OCI-LY7 (cell line): Measurements from ENCODE around the gene MNT. TPM values are rescaled to one million over a fixed set of nuclear protein-coding genes. Genes with fewer than 3 reads are reported as not detected.

ENCODE experiments used
- BruUV-seq: library from RNA; stranded (reverse); fragments of 400-500 nt; replicated peaks from 2 replicates; lab custom pipeline; 2021; lab: Mats Ljungman, UMichigan
- CTCF ChIA-PET: fragments of 300-600 bp; sonication (Branson Sonifier 250); formaldehyde crosslinking; loops from one replicate; lab custom pipeline; 2022; ENCODE audit warnings: antibody characterized with exemption; ENCODE audit not compliant: unreplicated experiment; lab: Charles Lee
- POLR2A ChIA-PET: fragments of 300-600 bp; sonication (Branson Sonifier 250); formaldehyde crosslinking; loops from one replicate; lab custom pipeline; 2022; ENCODE audit warnings: antibody characterized with exemption; lab: Charles Lee
- DNase-seq: peaks from one replicate; pipeline ENCODE4 v3.0.0-alpha.2; 2015; ENCODE audit warnings: low spot score
- H2AFZ ChIP-seq: fragments of 200-600 bp; sonication (generic), shearing (Covaris generic); 2 replicates; pipeline ENCODE4 v1.6.1; 2014; ENCODE audit warnings: mild to moderate bottlenecking, antibody characterized with exemption, low read length, moderate library complexity
- H3K27ac ChIP-seq: fragments of 200-600 bp; sonication (generic); 2 replicates; pipeline ENCODE4 v1.5.1; 2014; ENCODE audit warnings: mixed run types, low read depth, mild to moderate bottlenecking, moderate library complexity, low read length, inconsistent platforms; ENCODE audit not compliant: poor library complexity, severe bottlenecking
- H3K36me3 ChIP-seq: fragments of 200-600 bp; sonication (generic); 2 replicates; pipeline ENCODE4 v1.6.1; 2014; ENCODE audit warnings: mild to moderate bottlenecking, antibody characterized with exemption, low read length, moderate library complexity, mixed read lengths; ENCODE audit not compliant: insufficient read depth
- H3K4me1 ChIP-seq: fragments of 200-600 bp; sonication (generic); 2 replicates; pipeline ENCODE4 v1.5.1; 2014; ENCODE audit warnings: mild to moderate bottlenecking, low read length; ENCODE audit not compliant: insufficient read depth, poor library complexity, severe bottlenecking
- H3K4me2 ChIP-seq: fragments of 200-600 bp; sonication (generic); 2 replicates; pipeline ENCODE4 v1.6.1; 2014; ENCODE audit warnings: mild to moderate bottlenecking, low read length
- H3K4me3 ChIP-seq: fragments of 200-600 bp; sonication (generic); 2 replicates; pipeline ENCODE4 v1.5.1; 2014; ENCODE audit warnings: mild to moderate bottlenecking, low read depth, low read length; ENCODE audit not compliant: poor library complexity, severe bottlenecking
- H3K79me2 ChIP-seq: fragments of 200-600 bp; sonication (generic); 2 replicates; pipeline ENCODE4 v1.6.1; 2016; ENCODE audit warnings: low read depth, mild to moderate bottlenecking, low read length, moderate library complexity, mixed read lengths; ENCODE audit not compliant: insufficient read depth
- H3K9me2 ChIP-seq: fragments of 200-600 bp; sonication (generic); 2 replicates; pipeline ENCODE4 v1.6.1; 2016; ENCODE audit warnings: mild to moderate bottlenecking, low read length, mixed read lengths; ENCODE audit not compliant: insufficient read depth
- H3K9me3 ChIP-seq: fragments of 200-600 bp; sonication (generic); 2 replicates; pipeline ENCODE4 v1.6.1; 2014; ENCODE audit warnings: mild to moderate bottlenecking, mixed run types, low read length, mixed read lengths
- H4K20me1 ChIP-seq: fragments of 200-600 bp; sonication (generic); 2 replicates; pipeline ENCODE4 v1.6.1; 2014; ENCODE audit warnings: mild to moderate bottlenecking, antibody characterized with exemption, low read length, moderate library complexity, mixed read lengths; ENCODE audit not compliant: insufficient read depth
- CTCF ChIP-seq: fragments of 200-600 bp; sonication (generic); conservative IDR thresholded peaks from 2 replicates; pipeline ENCODE4 v1.5.1; 2014; ENCODE audit warnings: mild to moderate bottlenecking, antibody characterized with exemption, low read length, moderate library complexity, mixed read lengths
- EZH2phosphoT487 ChIP-seq: fragments of 200-600 bp; sonication (generic); IDR thresholded peaks from 2 replicates; pipeline ENCODE4 v1.6.1; 2018; ENCODE audit warnings: low read depth, borderline replicate concordance, mild to moderate bottlenecking, mixed run types, antibody characterized with exemption, low read length, moderate library complexity, mixed read lengths
- intact Hi-C: fragments of 100-400 bp; cut with micrococcal nuclease; formaldehyde crosslinking; loops from one replicate; pipeline ENCODE4 v1.10.0; 2022; ENCODE audit not compliant: unreplicated experiment
- total RNA-seq, 2 experiments: library from RNA; depleted of rRNA in 1 of 2; stranded (reverse); fragments of >200 nt in 1 of 2; shearing (Covaris generic) in 1 of 2; gene quantifications; 2 replicates each; pipeline ENCODE4 v1.2.3, GENCODE V29; 2014 to 2022

The MNT gene
- total RNA-seq, 2 experiments from 2014 or later = 22.2 to 60.0 TPM

GRCh38 chr17:2427215-2427614 is 26.4 kb upstream of the MNT start:
- H3K9me2 ChIP-seq = no peaks in the 10 kb centered on the region
- peaks cover 23% of the 10 kb centered on the region for H3K36me3 ChIP-seq
- no peak for DNase-seq
- no peak overlapping the region for H3K4me2 ChIP-seq
- H3K27ac ChIP-seq = no peak overlapping the region
- no peaks in the 10 kb centered on the region for H4K20me1 ChIP-seq
- no peaks in the 10 kb centered on the region for H3K4me1 ChIP-seq
- no peaks in the 10 kb centered on the region for H3K79me2 ChIP-seq
- TF ChIP-seq EZH2phosphoT487 (no peak), CTCF (no peak)
- no TSS peak for BruUV-seq
- ChIA-PET POLR2A (no interaction called here), CTCF (no interaction called here)
- H2AFZ ChIP-seq = no peak overlapping the region
- no peaks in the 10 kb centered on the region for H3K9me3 ChIP-seq
- no peak overlapping the region for H3K4me3 ChIP-seq
- intact Hi-C loops = no loop called here

- no peaks in the 10 kb centered on the region for H3K9me2 ChIP-seq
- TF ChIP-seq CTCF (no peak), EZH2phosphoT487 (no peak)
- intact Hi-C loops = no loop called here
- no peak overlapping the region for H3K27ac ChIP-seq
- peaks cover 54% of the 10 kb centered on the region for H3K36me3 ChIP-seq
- H3K9me3 ChIP-seq = no peaks in the 10 kb centered on the region
- DNase-seq = no peak
- no peak overlapping the region for H2AFZ ChIP-seq
- ChIA-PET CTCF (no interaction called here), POLR2A (no interaction called here)
- H3K79me2 ChIP-seq = no peaks in the 10 kb centered on the region
- no peak overlapping the region for H3K4me3 ChIP-seq
- no TSS peak for BruUV-seq
- no peaks in the 10 kb centered on the region for H4K20me1 ChIP-seq
- H3K4me2 ChIP-seq = no peak overlapping the region
- H3K4me1 ChIP-seq = no peaks in the 10 kb centered on the region
These were observed 22.4 kb upstream of the MNT start for GRCh38 chr17:2423271-2423670.

GRCh38 chr17:2421315-2422147 is 20.7 kb upstream of the MNT start:
- CTCF ChIA-PET = no interaction called here
- intact Hi-C loops = no loop called here
- no peaks in the 10 kb centered on the region for H3K79me2 ChIP-seq
- no TSS peak for BruUV-seq
- H2AFZ ChIP-seq = no peak overlapping the region
- no peaks in the 10 kb centered on the region; the same call in 1 of the 2 replicates for H4K20me1 ChIP-seq
- POLR2A ChIA-PET = no interaction called here
- TF ChIP-seq CTCF = peak; percentile 41; the same call in 1 of the 2 replicates
- TF ChIP-seq EZH2phosphoT487 = no peak
- H3K9me3 ChIP-seq = no peaks in the 10 kb centered on the region
- no peak overlapping the region for H3K4me2 ChIP-seq
- H3K9me2 ChIP-seq = no peaks in the 10 kb centered on the region
- H3K36me3 ChIP-seq = peaks cover 63% of the 10 kb centered on the region
- no peaks in the 10 kb centered on the region for H3K4me1 ChIP-seq
- no peak overlapping the region for H3K4me3 ChIP-seq
- no peak overlapping the region for H3K27ac ChIP-seq
- peak; percentile 16 for DNase-seq
